Measurements from ENCODE around the gene WNT3A.

Gene WNT3A

DNA sequence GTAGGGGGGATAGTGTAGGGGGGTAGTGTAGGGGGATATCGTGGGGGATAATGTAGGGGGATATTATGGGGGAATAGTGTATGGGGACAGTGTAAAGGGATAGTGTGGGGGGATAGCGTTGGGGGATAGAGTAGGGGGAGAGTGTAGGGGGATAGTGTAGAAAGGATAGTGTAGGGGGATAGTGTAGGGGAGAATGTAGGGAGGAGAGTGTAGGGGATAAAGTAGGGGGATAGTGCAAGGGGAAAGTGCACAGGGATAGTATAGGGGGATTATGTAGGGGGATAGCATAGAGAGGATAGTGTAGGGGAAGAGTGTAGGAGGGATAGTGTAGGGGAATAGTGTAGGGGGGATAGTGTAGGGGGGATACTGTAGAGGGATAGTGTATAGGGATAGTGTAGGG is 63.4 kb downstream of the WNT3A start:
- H3K4me3 ChIP-seq (ENCODE audit: low read depth, low read length), result no peak overlapping the region
- TF ChIP-seq, protein P1, sequence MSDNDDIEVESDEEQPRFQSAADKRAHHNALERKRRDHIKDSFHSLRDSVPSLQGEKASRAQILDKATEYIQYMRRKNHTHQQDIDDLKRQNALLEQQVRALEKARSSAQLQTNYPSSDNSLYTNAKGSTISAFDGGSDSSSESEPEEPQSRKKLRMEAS (IDR thresholded peaks at IDR 0.05; ENCODE audit: low read depth, low read length), result no peak
- TF ChIP-seq MYC (IDR thresholded peaks at IDR 0.05; ENCODE audit: low read depth, low read length) (no peak), POLR2A (IDR thresholded peaks at IDR 0.05; ENCODE audit: extremely low read depth, insufficient read length) (no peak)
- TF ChIP-seq, protein P2, sequence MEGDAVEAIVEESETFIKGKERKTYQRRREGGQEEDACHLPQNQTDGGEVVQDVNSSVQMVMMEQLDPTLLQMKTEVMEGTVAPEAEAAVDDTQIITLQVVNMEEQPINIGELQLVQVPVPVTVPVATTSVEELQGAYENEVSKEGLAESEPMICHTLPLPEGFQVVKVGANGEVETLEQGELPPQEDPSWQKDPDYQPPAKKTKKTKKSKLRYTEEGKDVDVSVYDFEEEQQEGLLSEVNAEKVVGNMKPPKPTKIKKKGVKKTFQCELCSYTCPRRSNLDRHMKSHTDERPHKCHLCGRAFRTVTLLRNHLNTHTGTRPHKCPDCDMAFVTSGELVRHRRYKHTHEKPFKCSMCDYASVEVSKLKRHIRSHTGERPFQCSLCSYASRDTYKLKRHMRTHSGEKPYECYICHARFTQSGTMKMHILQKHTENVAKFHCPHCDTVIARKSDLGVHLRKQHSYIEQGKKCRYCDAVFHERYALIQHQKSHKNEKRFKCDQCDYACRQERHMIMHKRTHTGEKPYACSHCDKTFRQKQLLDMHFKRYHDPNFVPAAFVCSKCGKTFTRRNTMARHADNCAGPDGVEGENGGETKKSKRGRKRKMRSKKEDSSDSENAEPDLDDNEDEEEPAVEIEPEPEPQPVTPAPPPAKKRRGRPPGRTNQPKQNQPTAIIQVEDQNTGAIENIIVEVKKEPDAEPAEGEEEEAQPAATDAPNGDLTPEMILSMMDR (IDR thresholded peaks at IDR 0.05; ENCODE audit: low read depth, low read length), result no peak
- DNase-seq (ENCODE audit: low read depth), result no peak

DNA sequence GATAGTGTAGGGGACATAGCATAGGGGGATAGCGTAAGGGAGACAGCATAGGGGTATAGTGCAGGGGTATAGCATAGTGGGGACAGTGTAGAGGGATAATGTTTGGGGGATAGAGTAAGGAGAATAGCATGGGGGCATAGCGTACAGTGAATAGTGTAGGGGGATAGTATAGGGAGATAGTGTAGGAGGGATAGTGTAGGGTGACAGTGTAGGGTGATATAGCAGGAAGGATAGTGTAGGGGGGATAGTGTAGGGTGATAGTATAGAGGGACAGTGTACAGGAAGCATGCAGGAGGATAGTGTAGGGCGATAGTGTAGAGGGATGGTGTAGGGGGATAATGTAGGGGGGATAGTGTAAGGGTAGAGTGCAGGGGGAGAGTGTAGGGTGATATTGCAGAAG is 64.1 kb downstream of the WNT3A start:
- H3K4me3 ChIP-seq (ENCODE audit: low read depth, low read length), result no peak overlapping the region
- TF ChIP-seq POLR2A (IDR thresholded peaks at IDR 0.05; ENCODE audit: extremely low read depth, insufficient read length) (no peak), MYC (IDR thresholded peaks at IDR 0.05; ENCODE audit: low read depth, low read length) (no peak)
- TF ChIP-seq, protein P1 (IDR thresholded peaks at IDR 0.05; ENCODE audit: low read depth, low read length), result no peak
- TF ChIP-seq, protein P2 (IDR thresholded peaks at IDR 0.05; ENCODE audit: low read depth, low read length), result no peak
- no peak for DNase-seq (ENCODE audit: low read depth)

DNA sequence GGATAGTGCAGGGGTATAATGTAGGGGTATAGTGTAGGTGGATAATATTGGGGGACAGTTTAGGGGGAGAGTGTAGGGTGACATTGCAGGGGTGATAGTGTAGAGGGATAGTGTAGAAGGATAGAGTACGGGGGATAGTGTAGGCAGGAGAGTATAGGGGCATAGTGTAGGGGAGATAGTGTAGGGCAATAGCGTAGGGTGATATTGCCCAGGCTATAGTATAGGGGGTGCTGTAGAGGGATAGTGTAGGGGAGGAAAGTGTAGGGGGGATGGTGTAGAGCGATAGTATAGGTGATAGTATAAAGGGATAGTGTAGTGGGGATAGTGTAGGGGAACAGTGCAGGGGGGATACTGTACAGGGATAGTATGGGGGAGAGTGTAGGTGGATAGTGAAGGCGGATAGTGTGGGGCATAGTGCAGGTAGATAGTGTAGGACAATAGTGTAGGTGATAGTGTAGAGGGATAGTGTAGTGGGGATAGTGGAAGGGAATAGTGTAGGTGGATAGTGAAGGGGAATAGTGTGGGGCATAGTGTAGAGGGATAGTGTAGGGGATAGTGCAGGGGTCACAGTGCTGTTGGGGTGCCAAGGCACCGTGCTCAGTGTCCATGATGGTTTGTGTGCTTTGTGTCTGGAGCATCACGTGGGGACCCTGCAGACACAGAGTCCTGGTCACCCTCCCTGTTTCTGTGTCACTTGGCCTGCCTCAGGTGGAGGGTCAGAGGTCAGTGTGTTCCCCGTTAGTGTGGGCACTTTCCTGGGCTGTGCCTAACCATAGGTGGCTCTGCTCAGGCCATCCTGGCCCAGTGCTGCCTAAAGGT is 65.2 kb downstream of the WNT3A start:
- TF ChIP-seq, protein P1 (IDR thresholded peaks at IDR 0.05; ENCODE audit: low read depth, low read length), result no peak
- TF ChIP-seq MYC (IDR thresholded peaks at IDR 0.05; ENCODE audit: low read depth, low read length), result no peak
- TF ChIP-seq, protein P2 (IDR thresholded peaks at IDR 0.05; ENCODE audit: low read depth, low read length), result no peak
- TF ChIP-seq POLR2A (IDR thresholded peaks at IDR 0.05; ENCODE audit: extremely low read depth, insufficient read length), result no peak
- H3K4me3 ChIP-seq (ENCODE audit: low read depth, low read length), result no peak overlapping the region
- DNase-seq (ENCODE audit: low read depth), result no peak

DNA sequence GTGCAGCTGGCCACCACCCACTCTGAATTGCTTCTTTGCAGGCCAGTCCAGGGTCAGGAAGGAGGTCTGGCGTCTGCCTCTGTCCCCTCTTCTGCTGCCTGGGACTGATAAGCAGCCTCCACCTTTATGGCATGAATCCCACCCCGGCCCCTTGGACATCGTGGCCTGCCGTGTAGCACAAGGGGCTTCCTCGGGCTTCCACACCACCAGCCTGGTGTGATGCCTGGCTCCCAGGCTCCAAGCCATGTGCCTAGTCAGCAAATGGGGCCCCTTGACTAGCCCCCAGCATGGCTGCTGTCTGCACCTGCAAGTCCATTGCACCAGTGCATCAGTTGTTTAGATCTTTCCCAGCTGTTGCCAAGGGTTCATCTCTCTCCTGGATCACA is 65.9 kb downstream of the WNT3A start:
- TF ChIP-seq POLR2A (IDR thresholded peaks at IDR 0.05; ENCODE audit: extremely low read depth, insufficient read length) (no peak), MYC (IDR thresholded peaks at IDR 0.05; ENCODE audit: low read depth, low read length) (no peak)
- TF ChIP-seq, protein P2 (IDR thresholded peaks at IDR 0.05; ENCODE audit: low read depth, low read length), result no peak
- TF ChIP-seq, protein P1 (IDR thresholded peaks at IDR 0.05; ENCODE audit: low read depth, low read length), result no peak
- no peak overlapping the region for H3K4me3 ChIP-seq (ENCODE audit: low read depth, low read length)
- no peak for DNase-seq (ENCODE audit: low read depth)

DNA sequence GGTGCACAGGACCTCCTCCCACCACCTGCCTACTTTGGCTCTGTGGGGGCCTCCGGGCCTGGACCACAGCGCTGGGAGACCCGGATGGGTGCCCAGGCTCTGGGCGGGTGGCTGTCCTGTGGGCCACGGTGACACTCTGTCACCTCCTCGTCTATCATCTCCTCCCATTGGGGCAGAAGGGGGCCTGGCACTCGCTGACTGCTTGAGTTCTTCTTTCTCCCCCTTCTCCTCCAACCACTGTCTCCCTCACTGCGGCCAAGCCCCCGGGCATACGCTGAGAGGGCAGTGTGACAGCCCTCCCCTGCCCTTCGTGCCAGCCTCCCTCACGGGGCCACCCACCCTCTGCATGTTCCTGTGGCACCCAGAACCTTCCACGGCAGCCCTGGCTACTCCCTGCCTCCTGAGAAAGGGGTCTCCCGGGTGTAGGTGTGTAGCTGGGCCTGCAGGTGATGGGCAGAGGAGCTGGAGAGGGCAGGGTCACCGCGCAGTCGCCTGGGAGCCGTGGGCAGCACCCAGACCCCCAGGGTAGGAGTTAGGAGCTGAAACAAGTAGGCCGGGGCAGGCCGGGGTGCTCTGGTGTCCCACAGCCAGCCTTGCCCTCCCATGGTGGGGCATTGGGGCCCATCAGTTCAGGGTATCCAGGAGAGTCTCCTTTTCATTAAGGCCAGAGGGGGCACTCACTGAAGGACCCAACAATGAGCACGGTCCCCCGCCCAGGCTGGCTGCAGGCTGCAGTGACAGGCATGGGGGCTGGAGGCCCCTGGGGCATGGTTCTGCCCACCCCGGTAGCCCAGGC is 66.5 kb downstream of the WNT3A start:
- TF ChIP-seq MYC (IDR thresholded peaks at IDR 0.05; ENCODE audit: low read depth, low read length) (no peak), POLR2A (IDR thresholded peaks at IDR 0.05; ENCODE audit: extremely low read depth, insufficient read length) (no peak)
- TF ChIP-seq, protein P1 (IDR thresholded peaks at IDR 0.05; ENCODE audit: low read depth, low read length), result no peak
- TF ChIP-seq, protein P2 (IDR thresholded peaks at IDR 0.05; ENCODE audit: low read depth, low read length), result no peak
- DNase-seq (ENCODE audit: low read depth), result no peak

More for the DNA sequence above, 66.5 kb downstream of the WNT3A start:
- H3K4me3 ChIP-seq (ENCODE audit: low read depth, low read length), result no peak overlapping the region

Measured in NB4 (cell line).